K562 (cell line): ENCODE data around the gene CPT1A.

Experiments
- CTCF ChIP-seq, 3 experiments: IDR thresholded peaks in 2 of 3; conservative IDR thresholded peaks in 1 of 3; 2 replicates each; pipeline ENCODE4 v1.5.1; 2011 to 2012; ENCODE audit warnings: low read length in 3 of 3, mild to moderate bottlenecking in 3 of 3, control low read depth in 2 of 3, improper control_type of control experiment in 1 of 3, inconsistent platforms in 1 of 3, low read depth in 1 of 3, mixed read lengths in 1 of 3, moderate library complexity in 1 of 3; ENCODE audit not compliant: insufficient read depth in 2 of 3
- RAD51 ChIP-seq: fragments of 450-650 bp; IDR thresholded peaks from 2 replicates; pipeline ENCODE4 v1.7.1; 2016; ENCODE audit warnings: low read depth, mild to moderate bottlenecking, borderline replicate concordance
- SP2 ChIP-seq: IDR thresholded peaks from 2 replicates; pipeline ENCODE4 v1.6.1; 2011; ENCODE audit warnings: mild to moderate bottlenecking, low read depth, low read length, moderate library complexity; ENCODE audit not compliant: poor library complexity, severe bottlenecking; ENCODE audit errors: extremely low read depth
- TAF15 ChIP-seq: fragments of 200-400 bp; formaldehyde crosslinking; IDR thresholded peaks from 2 replicates; pipeline ENCODE4 v1.6.1; 2017; ENCODE audit warnings: mild to moderate bottlenecking, low read depth, low read length, moderate library complexity

- no peak for TF ChIP-seq TAF15
- no peak for TF ChIP-seq RAD51
- TF ChIP-seq SP2, result no peak
- no peak for TF ChIP-seq CTCF (IDR thresholded peaks at IDR 0.05 in 2 of 3, conservative IDR thresholded peaks at IDR 0.05 in 1 of 3; ENCODE audit: insufficient read depth in 2 of 3, low read depth in 1 of 3, low read length in 3 of 3)
Observed at GRCh38 chr11:68759991-68760390, 81.7 kb downstream of the CPT1A start.
